OCI-LY3 (cell line): ENCODE results near the gene CABP7.

Experiments
- H2AFZ ChIP-seq: fragments of 200-600, 300-600 bp; shearing (Covaris generic); 2 replicates; pipeline ENCODE4 v1.6.0; 2014; ENCODE audit warnings: antibody characterized with exemption, low read depth, low read length
- H3K27ac ChIP-seq: fragments of 200-600, 300-600 bp; sonication (generic); 2 replicates; pipeline ENCODE4 v1.5.1; 2014; ENCODE audit warnings: mild to moderate bottlenecking, low read length, moderate library complexity, mixed read lengths
- H3K27me3 ChIP-seq: fragments of 200-600, 300-600 bp; sonication (generic); 2 replicates; pipeline ENCODE4 v1.6.1; 2014; ENCODE audit warnings: low read depth, low read length, mixed read lengths
- H3K36me3 ChIP-seq: fragments of 200-600, 300-600 bp; sonication (generic); replicated peaks from 2 replicates; pipeline ENCODE3; 2014; ENCODE audit warnings: low read depth, low read length, mixed read lengths
- H3K4me1 ChIP-seq: fragments of 300-600, 200-600 bp; sonication (generic); 2 replicates; pipeline ENCODE4 v1.6.1; 2014; ENCODE audit warnings: low read length, mixed read lengths
- H3K4me2 ChIP-seq: fragments of 200-600, 300-600 bp; sonication (generic); 2 replicates; pipeline ENCODE4 v1.6.1; 2014; ENCODE audit warnings: low read length, mixed read lengths
- H3K4me3 ChIP-seq: fragments of 300-600, 200-600 bp; sonication (generic); 2 replicates; pipeline ENCODE4 v1.5.1; 2014; ENCODE audit warnings: antibody characterized with exemption, mild to moderate bottlenecking, low read length, moderate library complexity
- H3K79me2 ChIP-seq: fragments of 300-600, 200-600 bp; shearing (Covaris generic); 2 replicates; pipeline ENCODE4 v1.6.1; 2014; ENCODE audit warnings: mild to moderate bottlenecking, low read length, mixed read lengths
- H3K9ac ChIP-seq: fragments of 300-600, 200-600 bp; shearing (Covaris generic); 2 replicates; pipeline ENCODE4 v1.6.0; 2014; ENCODE audit warnings: mild to moderate bottlenecking, low read length, moderate library complexity
- H3K9me3 ChIP-seq: fragments of 200-600, 300-600 bp; shearing (Covaris generic); 2 replicates; pipeline ENCODE4 v1.6.1; 2014; ENCODE audit warnings: low read length, mixed read lengths; ENCODE audit not compliant: insufficient read depth
- H4K20me1 ChIP-seq: fragments of 200-600, 300-600 bp; sonication (generic); 2 replicates; pipeline ENCODE4 v1.6.1; 2016; ENCODE audit warnings: low read length, mixed read lengths; ENCODE audit not compliant: insufficient read depth
- EZH2phosphoT487 ChIP-seq: fragments of 200-600 bp; shearing (Covaris generic); IDR thresholded peaks from 2 replicates; pipeline ENCODE4 v1.6.1; 2018; ENCODE audit warnings: antibody characterized with exemption, mixed run types, low read depth
- TF ChIP-seq, protein P1 (sequence below): fragments of 200-600, 300-600 bp; sonication (generic); IDR thresholded peaks from 2 replicates; pipeline ENCODE4 v1.5.1; 2014; ENCODE audit warnings: antibody characterized with exemption, low read length, low read depth

The CABP7 gene

GRCh38 chr22:29780748-29781676 lies 61.2 kb downstream of the CABP7 start:
- H4K20me1 ChIP-seq: no peaks in the 10 kb centered on the region
- H3K9ac ChIP-seq: no peak overlapping the region
- no peaks in the 10 kb centered on the region for H3K36me3 ChIP-seq
- H3K79me2 ChIP-seq: no peaks in the 10 kb centered on the region
- TF ChIP-seq EZH2phosphoT487: no peak
- TF ChIP-seq, protein P1, sequence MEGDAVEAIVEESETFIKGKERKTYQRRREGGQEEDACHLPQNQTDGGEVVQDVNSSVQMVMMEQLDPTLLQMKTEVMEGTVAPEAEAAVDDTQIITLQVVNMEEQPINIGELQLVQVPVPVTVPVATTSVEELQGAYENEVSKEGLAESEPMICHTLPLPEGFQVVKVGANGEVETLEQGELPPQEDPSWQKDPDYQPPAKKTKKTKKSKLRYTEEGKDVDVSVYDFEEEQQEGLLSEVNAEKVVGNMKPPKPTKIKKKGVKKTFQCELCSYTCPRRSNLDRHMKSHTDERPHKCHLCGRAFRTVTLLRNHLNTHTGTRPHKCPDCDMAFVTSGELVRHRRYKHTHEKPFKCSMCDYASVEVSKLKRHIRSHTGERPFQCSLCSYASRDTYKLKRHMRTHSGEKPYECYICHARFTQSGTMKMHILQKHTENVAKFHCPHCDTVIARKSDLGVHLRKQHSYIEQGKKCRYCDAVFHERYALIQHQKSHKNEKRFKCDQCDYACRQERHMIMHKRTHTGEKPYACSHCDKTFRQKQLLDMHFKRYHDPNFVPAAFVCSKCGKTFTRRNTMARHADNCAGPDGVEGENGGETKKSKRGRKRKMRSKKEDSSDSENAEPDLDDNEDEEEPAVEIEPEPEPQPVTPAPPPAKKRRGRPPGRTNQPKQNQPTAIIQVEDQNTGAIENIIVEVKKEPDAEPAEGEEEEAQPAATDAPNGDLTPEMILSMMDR: no peak
- H3K4me2 ChIP-seq: no peak overlapping the region
- no peaks in the 10 kb centered on the region for H3K9me3 ChIP-seq
- H2AFZ ChIP-seq: no peak overlapping the region
- H3K4me1 ChIP-seq: no peaks in the 10 kb centered on the region
- no peak overlapping the region for H3K4me3 ChIP-seq
- no peak overlapping the region for H3K27ac ChIP-seq
- H3K27me3 ChIP-seq: no peaks in the 10 kb centered on the region
